Raji (cell line): ENCODE data around the gene GARIN5B.

ENCODE experiments used
- POLR2A ChIP-seq: IDR thresholded peaks from 2 replicates; pipeline ENCODE4 v1.6.1; 2011; ENCODE audit warnings: low read depth, low read length, control low read depth; ENCODE audit not compliant: insufficient read depth

Gene GARIN5B

GRCh38 chr19:55391702-55392615, 28.9 kb upstream of the GARIN5B start:
- TF ChIP-seq POLR2A, result no peak

GRCh38 chr19:55391191-55391670, 28.2 kb upstream of the GARIN5B start:
- TF ChIP-seq POLR2A, result peak; percentile 50; the same call in 1 of the 2 replicates

- TF ChIP-seq POLR2A, result peak; percentile 34
Observed at GRCh38 chr19:55390461-55390880, 27.4 kb upstream of the GARIN5B start.

GRCh38 chr19:55389386-55390317, 26.6 kb upstream of the GARIN5B start:
- peak; percentile 19; the same call in 1 of the 2 replicates for TF ChIP-seq POLR2A

GRCh38 chr19:55387736-55388497, 24.9 kb upstream of the GARIN5B start:
- no peak for TF ChIP-seq POLR2A

- TF ChIP-seq POLR2A, result no peak
Observed at GRCh38 chr19:55386493-55386971, 23.5 kb upstream of the GARIN5B start.

- TF ChIP-seq POLR2A, result peak; percentile 100
Observed at GRCh38 chr19:55385724-55386492, 22.8 kb upstream of the GARIN5B start, which contains the start of gene RPL28. TSS of gene RPL28 (plus strand) at chr19:55385932. CDS start at chr19:55386358, 426 bp downstream.

- TF ChIP-seq POLR2A, result 0 out of 2 replicates have a peak, but pooled peaks have one; percentile 6
Observed at GRCh38 chr19:55384920-55385723, 22.1 kb upstream of the GARIN5B start.

GRCh38 chr19:55384131-55384919, 21.3 kb upstream of the GARIN5B start, which contains the start of gene TMEM238:
TSS of gene TMEM238 (minus strand) at chr19:55384292. CDS start at chr19:55384259, 33 bp downstream.
- TF ChIP-seq POLR2A, result peak; percentile 53

- TF ChIP-seq POLR2A, result peak; percentile 41
Observed at GRCh38 chr19:55383279-55384130, 20.4 kb upstream of the GARIN5B start.

- no peak for TF ChIP-seq POLR2A
Observed at GRCh38 chr19:55382522-55383054, 19.5 kb upstream of the GARIN5B start.
